Sigmoid colon (tissue), 4 donors: ENCODE measurements around the gene MS4A4E.

ENCODE experiments used
- CTCF ChIP-seq, 4 experiments: fragments of 450-650 bp in 3 of 4; fragments of 200-600 bp in 1 of 4; IDR thresholded peaks; one replicate each; pipeline ENCODE4 v1.5.1; 2016 to 2019; ENCODE audit warnings: antibody characterized with exemption in 4 of 4, mild to moderate bottlenecking in 3 of 4, moderate library complexity in 2 of 4
- EP300 ChIP-seq, 4 donors: sonication (generic); formaldehyde crosslinking; IDR thresholded peaks; one replicate each; pipeline ENCODE4 v1.6.1; 2017; ENCODE audit warnings: antibody characterized with exemption in 4 of 4
- POLR2A ChIP-seq, 2 donors: fragments of 450-650 bp; IDR thresholded peaks; one replicate each; pipeline ENCODE4 v1.6.1; 2016; ENCODE audit warnings: antibody characterized with exemption in 2 of 2, mild to moderate bottlenecking in 2 of 2, moderate library complexity in 2 of 2
- POLR2AphosphoS5 ChIP-seq, 4 donors: sonication (generic); formaldehyde crosslinking; IDR thresholded peaks; one replicate each; pipeline ENCODE4 v1.6.1; 2017; ENCODE audit warnings: antibody characterized with exemption in 4 of 4

- TF ChIP-seq CTCF (IDR thresholded peaks at IDR 0.05) = no peak
- TF ChIP-seq POLR2AphosphoS5 (IDR thresholded peaks at IDR 0.05) = no peak
- no peak for TF ChIP-seq POLR2A (IDR thresholded peaks at IDR 0.05)
- TF ChIP-seq EP300 (IDR thresholded peaks at IDR 0.05) = no peak
Measured at GRCh38 chr11:60165538-60165937, 77.4 kb downstream of the MS4A4E start.
